Measurements from ENCODE around the gene USP46.

DNA sequence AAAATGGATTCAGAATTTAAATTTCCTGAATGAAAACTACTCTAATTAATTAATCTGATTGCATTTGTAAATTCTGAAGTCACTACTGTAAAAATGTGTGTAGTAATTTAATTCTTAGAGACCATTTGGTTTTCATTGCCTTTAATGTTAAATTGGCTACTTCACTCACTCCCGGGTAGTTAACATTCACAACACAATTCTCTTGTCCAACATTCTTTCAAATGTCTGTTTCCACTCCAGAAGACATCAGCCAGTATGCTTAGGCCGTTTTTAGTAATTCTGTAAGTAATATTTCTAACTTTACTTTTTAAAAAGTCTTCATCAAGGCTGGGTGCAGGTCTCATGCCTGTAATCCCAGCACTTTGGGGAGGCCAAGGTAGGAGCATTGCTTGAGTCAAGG, 21.3 kb upstream of the USP46 start:
- TF ChIP-seq, protein P1, sequence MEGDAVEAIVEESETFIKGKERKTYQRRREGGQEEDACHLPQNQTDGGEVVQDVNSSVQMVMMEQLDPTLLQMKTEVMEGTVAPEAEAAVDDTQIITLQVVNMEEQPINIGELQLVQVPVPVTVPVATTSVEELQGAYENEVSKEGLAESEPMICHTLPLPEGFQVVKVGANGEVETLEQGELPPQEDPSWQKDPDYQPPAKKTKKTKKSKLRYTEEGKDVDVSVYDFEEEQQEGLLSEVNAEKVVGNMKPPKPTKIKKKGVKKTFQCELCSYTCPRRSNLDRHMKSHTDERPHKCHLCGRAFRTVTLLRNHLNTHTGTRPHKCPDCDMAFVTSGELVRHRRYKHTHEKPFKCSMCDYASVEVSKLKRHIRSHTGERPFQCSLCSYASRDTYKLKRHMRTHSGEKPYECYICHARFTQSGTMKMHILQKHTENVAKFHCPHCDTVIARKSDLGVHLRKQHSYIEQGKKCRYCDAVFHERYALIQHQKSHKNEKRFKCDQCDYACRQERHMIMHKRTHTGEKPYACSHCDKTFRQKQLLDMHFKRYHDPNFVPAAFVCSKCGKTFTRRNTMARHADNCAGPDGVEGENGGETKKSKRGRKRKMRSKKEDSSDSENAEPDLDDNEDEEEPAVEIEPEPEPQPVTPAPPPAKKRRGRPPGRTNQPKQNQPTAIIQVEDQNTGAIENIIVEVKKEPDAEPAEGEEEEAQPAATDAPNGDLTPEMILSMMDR (IDR thresholded peaks at IDR 0.05 in 8 of 11, conservative IDR thresholded peaks at IDR 0.05 in 3 of 11) = no peak
- TF ChIP-seq POLR2AphosphoS5 (IDR thresholded peaks at IDR 0.05) (no peak), POLR2A (IDR thresholded peaks at IDR 0.05) (no peak)

All from spleen (tissue), 7 donors.